H9 (cell line): ENCODE measurements around the gene LRRC61. TPM values are rescaled to one million over a fixed set of nuclear protein-coding genes. Genes with fewer than 3 reads are reported as not detected.

Experiments
- DNase-seq: peaks from one replicate; pipeline ENCODE4 v3.0.0-alpha.2; 2017
- H2AFZ ChIP-seq: one replicate; pipeline ENCODE4 v1.6.1; 2013; ENCODE audit warnings: mild to moderate bottlenecking, low read length, control low read depth, moderate library complexity
- H2AK5ac ChIP-seq: 2 replicates; pipeline ENCODE4 v1.6.1; 2013; ENCODE audit warnings: low read length, control low read depth, mixed read lengths; ENCODE audit not compliant: insufficient read length
- H2BK120ac ChIP-seq: one replicate; pipeline ENCODE4 v1.6.1; 2013; ENCODE audit warnings: low read depth, mild to moderate bottlenecking, low read length, control low read depth, inconsistent platforms; ENCODE audit not compliant: poor library complexity, severe bottlenecking
- H2BK12ac ChIP-seq: 2 replicates; pipeline ENCODE4 v1.6.1; 2013; ENCODE audit warnings: low read length, control low read depth, mixed read lengths, low read depth; ENCODE audit not compliant: insufficient read length
- H2BK15ac ChIP-seq: 2 replicates; pipeline ENCODE4 v1.6.1; 2013; ENCODE audit warnings: low read depth, low read length, control low read depth
- H2BK20ac ChIP-seq: one replicate; pipeline ENCODE4 v1.6.1; 2013; ENCODE audit warnings: low read depth, mild to moderate bottlenecking, low read length, control low read depth, inconsistent platforms; ENCODE audit not compliant: poor library complexity, severe bottlenecking
- H2BK5ac ChIP-seq: 2 replicates; pipeline ENCODE4 v1.6.1; 2013; ENCODE audit warnings: low read length, control low read depth, mixed read lengths; ENCODE audit not compliant: insufficient read length
- H3K14ac ChIP-seq: 2 replicates; pipeline ENCODE4 v1.6.1; 2013; ENCODE audit warnings: low read length, control low read depth; ENCODE audit not compliant: insufficient read depth
- H3K18ac ChIP-seq: 2 replicates; pipeline ENCODE4 v1.6.1; 2013; ENCODE audit warnings: low read depth, mild to moderate bottlenecking, mixed read lengths, low read length, control low read depth; ENCODE audit not compliant: insufficient read length
- H3K23ac ChIP-seq: 2 replicates; pipeline ENCODE4 v1.6.1; 2013; ENCODE audit warnings: low read length, control low read depth, mixed read lengths, low read depth; ENCODE audit not compliant: insufficient read length
- H3K23me2 ChIP-seq: 2 replicates; pipeline ENCODE4 v1.6.1; 2013; ENCODE audit warnings: low read depth, mild to moderate bottlenecking, mixed read lengths, low read length, control low read depth; ENCODE audit not compliant: insufficient read length, poor library complexity, severe bottlenecking
- H3K27ac ChIP-seq: 2 replicates; pipeline ENCODE4 v1.5.1; 2013; ENCODE audit warnings: low read length, control low read depth, mixed read lengths, low read depth; ENCODE audit not compliant: insufficient read length
- H3K27me3 ChIP-seq: 2 replicates; pipeline ENCODE4 v1.6.1; 2013; ENCODE audit warnings: low read length, control low read depth, inconsistent platforms; ENCODE audit not compliant: insufficient read depth
- H3K4ac ChIP-seq: 2 replicates; pipeline ENCODE4 v1.6.1; 2013; ENCODE audit warnings: low read depth, mild to moderate bottlenecking, control low read depth, inconsistent platforms, low read length, moderate library complexity
- H3K4me1 ChIP-seq: 2 replicates; pipeline ENCODE4 v1.6.1; 2013; ENCODE audit warnings: low read length, control low read depth, inconsistent platforms; ENCODE audit not compliant: insufficient read depth
- H3K4me2 ChIP-seq: 2 replicates; pipeline ENCODE4 v1.6.1; 2013; ENCODE audit warnings: low read length, control low read depth, mixed read lengths; ENCODE audit not compliant: insufficient read length, insufficient read depth
- H3K56ac ChIP-seq: 2 replicates; pipeline ENCODE4 v1.6.1; 2013; ENCODE audit warnings: low read depth, mild to moderate bottlenecking, mixed read lengths, low read length, control low read depth; ENCODE audit not compliant: insufficient read length
- H3K79me1 ChIP-seq: 2 replicates; pipeline ENCODE4 v1.6.1; 2013; ENCODE audit warnings: low read depth, mild to moderate bottlenecking, moderate library complexity, low read length, control low read depth, inconsistent platforms; ENCODE audit not compliant: insufficient read depth, poor library complexity, severe bottlenecking
- H3K79me2 ChIP-seq: 2 replicates; pipeline ENCODE4 v1.6.1; 2013; ENCODE audit warnings: low read length, control low read depth, inconsistent platforms; ENCODE audit not compliant: insufficient read depth
- H3K9ac ChIP-seq: 2 replicates; pipeline ENCODE4 v1.6.1; 2013; ENCODE audit warnings: low read length, control low read depth, mixed read lengths; ENCODE audit not compliant: insufficient read length; ENCODE audit errors: extremely low read depth
- H3K9me3 ChIP-seq: one replicate; pipeline ENCODE4 v1.6.1; 2013; ENCODE audit warnings: low read depth, low read length, inconsistent platforms; ENCODE audit not compliant: control insufficient read depth
- H3T11ph ChIP-seq: one replicate; pipeline ENCODE4 v1.6.1; 2013; ENCODE audit warnings: mild to moderate bottlenecking, low read length, control low read depth, inconsistent platforms
- H4K20me1 ChIP-seq: one replicate; pipeline ENCODE4 v1.6.1; 2013; ENCODE audit not compliant: control insufficient read depth, insufficient read length, insufficient read depth
- H4K5ac ChIP-seq: 2 replicates; pipeline ENCODE4 v1.6.1; 2013; ENCODE audit warnings: low read depth, mild to moderate bottlenecking, mixed read lengths, low read length, control low read depth; ENCODE audit not compliant: insufficient read length
- H4K8ac ChIP-seq: replicated peaks from 2 replicates; pipeline ENCODE4 v1.6.1; 2013; ENCODE audit warnings: low read length, control low read depth, mixed read lengths, low read depth; ENCODE audit not compliant: insufficient read length
- H4K91ac ChIP-seq: 2 replicates; pipeline ENCODE4 v1.6.1; 2013; ENCODE audit warnings: low read depth, mild to moderate bottlenecking, moderate library complexity, mixed read lengths, low read length, control low read depth; ENCODE audit not compliant: insufficient read length
- H3K27ac Mint-ChIP-seq, 3 experiments: 2 replicates in 2 of 3; 3 replicates in 1 of 3; pipeline ENCODE4 v1.8.0; 2020 to 2021; ENCODE audit warnings: mixed read lengths in 3 of 3, mild to moderate bottlenecking in 1 of 3, moderate library complexity in 1 of 3
- H3K27me3 Mint-ChIP-seq: 2 replicates; pipeline ENCODE4 v1.8.0; 2021; ENCODE audit warnings: low read depth, mild to moderate bottlenecking, moderate library complexity, mixed read lengths
- H3K36me3 Mint-ChIP-seq, 3 experiments: 2 replicates in 2 of 3; 3 replicates in 1 of 3; pipeline ENCODE4 v1.8.0; 2020 to 2021; ENCODE audit warnings: low read depth in 3 of 3, mixed read lengths in 3 of 3; ENCODE audit not compliant: insufficient read depth in 1 of 3
- H3K4me1 Mint-ChIP-seq, 2 experiments: 2 replicates each; pipeline ENCODE4 v1.8.0; 2020; ENCODE audit warnings: mixed read lengths in 2 of 2
- H3K4me3 Mint-ChIP-seq, 2 experiments: 2 replicates in 1 of 2; 3 replicates in 1 of 2; pipeline ENCODE4 v1.8.0; 2020 to 2021; ENCODE audit warnings: mild to moderate bottlenecking in 2 of 2, mixed read lengths in 2 of 2, moderate library complexity in 1 of 2
- H3K9me3 Mint-ChIP-seq, 2 experiments: 2 replicates in 1 of 2; 3 replicates in 1 of 2; pipeline ENCODE4 v1.8.0; 2020; ENCODE audit warnings: mild to moderate bottlenecking in 2 of 2, mixed read lengths in 2 of 2, moderate library complexity in 1 of 2
- CTCF ChIP-seq: fragments of 200-600 bp; sonication (generic); conservative IDR thresholded peaks from 3 replicates; pipeline ENCODE4 v1.8.0; 2021; ENCODE audit warnings: antibody characterized with exemption, mild to moderate bottlenecking
- WGBS: extraction: QIAGEN DNeasy Blood & Tissue Kit; methylation state at CpG from one replicate; pipeline ENCODE4 v1.1.7; 2013; ENCODE audit warnings: missing lambda C conversion rate, low lambda C conversion rate, mixed read lengths; ENCODE audit not compliant: insufficient read length; ENCODE audit errors: extremely low coverage; 5-methylcytosine and 5-hydroxymethylcytosine counted together
- total RNA-seq: library from RNA; stranded (reverse); gene quantifications from 2 replicates; pipeline ENCODE4 v1.2.1, GENCODE V29; 2021

LRRC61 gene
- total RNA-seq, 1 experiment from 2014 or later, result 24.4 TPM

DNA sequence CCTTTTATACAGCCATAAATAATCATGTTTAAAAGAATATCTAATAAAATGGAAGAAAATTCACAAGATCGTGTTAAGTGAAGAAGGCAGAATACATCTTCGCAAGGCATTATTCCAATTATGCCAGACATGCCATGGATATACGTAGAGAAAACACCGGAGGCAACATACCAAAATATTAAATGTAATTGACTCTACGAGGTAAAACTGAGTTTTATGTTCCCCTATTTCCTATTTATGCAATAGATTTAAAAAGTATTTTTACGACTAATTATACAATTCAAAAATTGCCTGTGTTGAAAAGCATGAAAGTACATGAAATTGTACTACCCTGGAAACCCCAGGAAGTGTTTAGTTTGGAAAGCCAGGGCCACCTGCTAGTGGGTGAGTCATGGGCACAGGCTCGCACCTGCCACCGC, 44.5 kb downstream of the LRRC61 start:
- Mint-ChIP-seq H3K4me1 (peaks cover 41 to 48% of the 10 kb centered on the region in 2 experiments), H3K36me3 (peaks cover 9 to 25% (median 21%) of the 10 kb centered on the region in 3 experiments; a peak in 6 of 7 replicates), H3K9me3 (no peaks in the 10 kb centered on the region), H3K27ac (peak overlapping the region; percentile 61 to 95 (median 82); a peak in 4 of 7 replicates), H3K27me3 (no peaks in the 10 kb centered on the region; the same call in none of the 2 replicates), H3K4me3 (peak overlapping the region; percentile 78 to 94)
- Histone ChIP-seq H3K14ac (peak overlapping the region; percentile 93; the same call in 1 of the 2 replicates), H3K79me1 (peaks cover 7% of the 10 kb centered on the region), H4K91ac (peak overlapping the region; percentile 92), H3K9me3 (no peaks in the 10 kb centered on the region), H3K4me1 (0 out of 2 replicates have a peak, but pooled peaks cover 3% of the 10 kb centered on the region), H3K56ac (no peak overlapping the region), H3K23ac (no peak overlapping the region), H2BK20ac (no peak overlapping the region), H3K27ac (no peak overlapping the region), H4K20me1 (no peaks in the 10 kb centered on the region), H2BK5ac (no peak overlapping the region), H3K18ac (peak overlapping the region; percentile 95), H3K9ac (peak overlapping the region; percentile 25), H2BK120ac (no peak overlapping the region), H3K23me2 (peaks cover 16% of the 10 kb centered on the region), H2AFZ (no peak overlapping the region), H4K8ac (no peak overlapping the region), H3K4ac (peak overlapping the region; percentile 29), H3K27me3 (no peaks in the 10 kb centered on the region), H2AK5ac (no peak overlapping the region), H3K4me2 (peak overlapping the region; percentile 46), H4K5ac (no peak overlapping the region), H3K79me2 (peaks cover 12% of the 10 kb centered on the region; the same call in 1 of the 2 replicates), H2BK15ac (no peak overlapping the region), H2BK12ac (peak overlapping the region; percentile 88), H3T11ph (no peak overlapping the region)
- no peak for TF ChIP-seq CTCF
- WGBS, result no CpG with 5 or more reads among the region's 8 CpGs
- no peak for DNase-seq
